HG03066 (cell line): ENCODE measurements around the gene SAMD4A.

Source experiments
- ATAC-seq: cut with Tn5 transposase; IDR thresholded peaks from one replicate; pipeline ENCODE4 v1.9.1; 2021; ENCODE audit warnings: low read depth; ENCODE audit not compliant: unreplicated experiment

The SAMD4A gene

DNA sequence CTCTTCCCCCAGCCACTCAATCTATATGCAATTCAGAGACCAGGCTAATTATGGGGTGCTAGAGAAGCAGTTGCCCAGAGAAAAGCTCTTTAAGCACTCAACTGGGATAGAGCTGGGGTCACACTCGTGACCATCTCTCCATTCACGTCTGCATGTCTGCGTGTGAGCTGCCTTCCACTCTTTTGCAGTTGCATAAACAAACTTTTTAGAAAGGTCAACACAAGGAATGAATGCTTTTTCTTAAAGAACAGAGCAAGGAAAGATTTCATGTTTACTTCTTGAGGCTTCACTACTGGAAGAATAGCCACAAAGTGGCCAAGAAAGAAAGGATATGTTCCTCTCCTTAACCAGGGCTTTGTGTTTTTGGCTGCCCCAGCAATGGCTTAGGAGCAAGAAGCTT is 151.1 kb downstream of the SAMD4A start:
- ATAC-seq: no peak

DNA sequence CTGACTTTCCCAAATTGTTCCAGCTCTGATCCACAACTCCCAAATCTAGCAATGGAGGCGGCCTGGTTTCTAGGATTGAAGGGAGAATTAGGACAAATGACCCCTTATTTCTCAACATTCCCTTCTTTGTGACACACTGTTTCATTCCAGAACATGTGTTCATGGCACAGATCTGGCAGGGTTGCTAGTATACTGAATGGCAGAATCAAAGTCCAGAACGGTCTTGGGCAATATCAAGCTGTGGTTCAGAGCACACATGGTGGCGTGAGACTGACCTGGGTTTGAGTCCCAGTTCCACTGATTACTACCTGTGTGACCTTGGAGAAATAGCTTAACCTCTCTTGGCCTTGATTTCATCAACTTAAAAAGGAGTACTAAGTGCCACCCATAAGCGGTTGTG is 152.5 kb downstream of the SAMD4A start:
- no peak for ATAC-seq

DNA sequence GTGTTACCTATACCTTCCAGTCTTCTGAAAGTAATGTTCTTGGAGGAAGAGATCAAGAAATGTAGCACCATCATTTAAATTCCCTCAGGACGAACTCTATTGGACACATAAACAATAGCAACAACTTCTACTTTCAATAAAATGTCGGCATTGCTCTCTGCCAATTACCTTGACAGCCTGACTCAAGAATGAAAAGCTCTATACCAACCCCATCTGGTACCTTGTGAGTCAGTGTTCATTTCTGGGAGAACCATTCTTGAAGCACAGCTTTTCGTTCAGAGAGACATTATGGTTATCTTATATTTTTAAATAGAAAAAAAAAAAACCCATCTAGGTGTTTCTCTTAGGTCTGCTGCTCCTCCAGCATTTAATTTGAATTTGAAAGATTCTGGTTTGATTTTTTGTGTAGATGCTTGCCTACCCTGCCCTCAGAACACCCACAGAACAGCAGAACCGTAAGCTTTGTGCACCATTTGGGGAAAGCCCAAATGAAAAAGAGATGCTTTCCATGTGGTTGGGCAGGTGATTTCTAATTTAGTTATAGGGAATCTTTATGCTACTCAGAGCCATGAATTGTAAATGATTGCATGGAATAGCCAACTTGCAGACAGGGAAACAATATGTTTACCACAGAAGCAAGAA is 156.0 kb downstream of the SAMD4A start:
- peak; percentile 68 for ATAC-seq

DNA sequence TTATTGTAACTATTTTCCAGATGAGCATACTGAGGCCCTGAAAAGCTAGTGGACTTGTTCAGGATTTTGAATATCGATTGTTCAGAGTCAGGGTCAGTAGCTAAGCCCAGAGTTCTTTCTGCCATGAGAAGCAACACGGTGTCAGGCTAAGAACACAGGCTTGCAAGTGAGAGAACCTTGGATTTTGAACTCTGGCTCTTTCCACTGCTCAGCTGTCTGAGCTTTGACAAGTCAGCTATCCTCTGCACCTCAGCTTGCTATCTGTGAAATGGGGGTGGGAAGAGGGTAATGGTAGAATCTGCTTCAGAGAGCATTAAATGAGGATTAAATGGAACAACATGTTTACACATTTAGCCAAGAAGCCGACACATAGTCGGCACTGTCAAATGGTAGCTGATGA is 157.2 kb downstream of the SAMD4A start:
- ATAC-seq: no peak

DNA sequence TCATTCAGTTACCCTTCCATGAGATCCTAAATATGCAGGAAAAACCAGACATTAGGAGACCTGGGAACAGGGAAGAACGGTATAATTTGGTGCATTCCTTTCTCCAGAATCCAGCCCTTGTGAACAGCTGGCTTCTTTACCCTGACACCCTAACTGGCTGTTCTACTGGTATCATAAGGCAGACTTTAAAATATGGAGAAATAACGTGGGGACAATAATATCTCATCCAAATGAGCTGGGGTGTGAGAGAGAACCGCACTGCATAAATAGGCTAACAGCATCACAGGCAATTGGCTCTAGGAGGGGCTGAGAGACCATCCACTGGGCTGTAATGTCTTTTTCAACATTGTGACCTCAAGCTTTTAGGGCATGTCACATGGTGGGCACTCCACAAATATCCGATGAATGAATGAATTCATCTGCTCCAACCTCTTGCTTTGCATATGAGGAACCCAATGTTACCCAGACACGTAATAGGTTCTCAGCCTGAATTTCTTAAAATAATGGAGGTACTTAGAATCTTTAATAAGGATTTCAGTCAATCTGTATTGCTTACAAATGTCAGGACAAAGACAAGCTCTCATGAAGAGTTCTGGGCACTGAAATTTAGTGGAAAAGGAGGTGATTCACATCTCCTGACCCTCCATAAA is 157.9 kb downstream of the SAMD4A start:
- no peak for ATAC-seq

DNA sequence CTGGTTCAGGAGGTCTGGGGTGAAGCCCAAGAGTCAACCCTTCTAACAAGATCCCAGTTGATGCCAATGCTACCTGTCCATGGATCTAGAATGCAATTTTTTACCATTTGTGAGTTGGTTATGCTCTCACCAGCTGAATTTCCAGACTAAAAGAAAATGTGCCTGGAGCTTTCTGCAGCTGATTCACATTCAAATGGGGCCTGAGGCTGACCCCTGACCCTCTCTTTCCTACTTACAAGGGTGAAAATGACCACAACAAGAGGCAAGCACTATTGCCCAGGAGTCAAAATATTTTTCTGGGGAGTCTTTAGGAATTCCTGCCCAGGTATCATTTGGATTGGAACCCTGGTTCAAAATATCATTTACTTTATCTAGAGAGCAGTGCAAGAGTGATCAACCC is 159.1 kb downstream of the SAMD4A start:
- no peak for ATAC-seq

DNA sequence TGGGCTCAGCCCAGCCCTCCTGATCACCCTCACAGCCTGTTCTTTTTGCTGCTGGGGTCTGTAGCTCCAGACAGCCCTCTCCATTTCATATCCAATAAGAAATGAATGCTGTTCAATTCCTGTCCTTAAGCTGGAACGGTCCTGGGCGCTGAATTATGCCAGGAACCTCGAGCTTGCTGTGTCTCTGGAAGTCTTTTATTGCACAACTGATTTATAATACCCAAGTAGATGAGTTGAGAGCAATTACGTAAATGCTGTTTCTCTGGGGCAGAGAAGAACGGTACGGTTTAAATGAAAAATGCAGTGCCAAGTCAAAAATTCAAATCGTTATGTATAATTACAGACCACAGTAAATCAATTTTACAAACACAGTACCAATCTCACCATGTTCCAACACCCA is 161.0 kb downstream of the SAMD4A start:
- no peak for ATAC-seq

DNA sequence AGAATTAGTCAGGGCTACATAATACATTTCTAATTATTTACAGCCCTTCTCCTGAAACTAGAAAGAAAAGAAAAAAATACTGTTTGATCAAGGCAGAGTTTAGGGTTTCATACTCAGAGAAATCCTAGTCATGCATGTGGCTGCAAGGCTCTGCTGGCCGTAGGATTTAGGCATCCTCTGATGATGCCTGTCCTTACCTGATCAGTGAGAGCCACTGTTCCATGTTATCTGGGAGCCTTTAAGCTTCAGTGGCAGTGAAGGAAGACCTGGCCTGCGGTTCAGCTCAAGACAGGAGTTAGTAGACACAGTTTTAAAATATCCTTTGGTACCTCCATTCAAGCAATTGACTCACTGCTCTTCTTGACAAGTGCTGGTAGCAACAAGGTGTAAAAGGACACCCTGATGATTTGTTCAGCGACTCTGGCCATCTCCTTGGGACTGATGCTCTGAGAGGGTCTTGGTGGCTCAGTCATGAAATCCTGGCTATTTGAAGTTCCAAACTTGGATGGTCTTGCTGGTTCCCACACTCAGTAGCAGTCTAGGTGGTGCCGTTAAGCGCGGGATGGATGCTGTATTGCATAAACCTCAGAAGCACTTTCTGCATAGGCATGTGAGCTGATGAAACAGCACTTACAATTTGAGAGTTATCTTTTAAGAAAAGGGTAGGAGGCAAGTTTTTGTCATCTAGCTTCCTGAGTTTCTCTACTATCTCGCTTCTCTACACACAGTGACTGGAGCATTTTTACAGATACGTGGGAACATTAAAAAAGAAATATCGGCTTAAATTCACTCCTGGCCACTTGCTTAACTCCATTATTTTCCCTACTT is 162.0 kb downstream of the SAMD4A start:
- no peak for ATAC-seq

DNA sequence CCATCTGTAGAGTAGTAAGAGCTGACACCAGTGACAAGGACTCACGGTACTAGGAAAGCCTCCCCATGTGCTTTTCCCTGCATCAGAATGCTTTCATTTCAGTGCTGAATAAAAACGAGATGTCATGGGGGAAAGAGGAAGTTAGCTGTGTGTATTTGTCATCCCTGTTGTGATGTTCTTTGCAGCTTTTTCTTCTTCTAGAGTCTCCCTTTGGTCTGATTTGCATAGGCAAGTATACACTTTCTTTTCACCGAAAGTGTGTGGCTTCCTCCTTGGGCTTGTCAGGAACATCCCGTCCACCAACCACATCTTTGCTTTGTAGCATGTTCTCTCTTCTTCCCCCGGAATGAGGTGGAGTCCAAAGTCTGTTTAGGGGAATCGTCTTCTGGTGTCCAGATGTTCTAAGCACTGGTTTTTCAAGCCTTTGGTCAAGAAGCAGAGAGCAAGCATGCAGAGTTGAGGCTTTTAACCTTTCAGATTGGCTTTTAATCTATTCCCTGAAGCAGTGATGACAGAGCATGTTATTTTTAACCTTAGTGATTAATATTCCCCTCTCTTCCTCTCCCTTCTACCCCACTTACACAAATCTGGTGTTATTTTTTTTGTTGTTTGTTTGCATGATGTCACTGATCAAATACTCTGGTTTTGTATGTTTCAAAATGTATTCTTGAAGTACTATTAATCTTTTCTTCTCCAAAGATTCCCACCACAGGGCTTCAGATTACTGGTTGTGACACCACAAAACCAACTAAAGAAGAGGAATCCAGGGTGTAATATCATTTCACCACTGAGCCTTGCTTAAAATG is 163.4 kb downstream of the SAMD4A start:
- ATAC-seq: peak; percentile 96

DNA sequence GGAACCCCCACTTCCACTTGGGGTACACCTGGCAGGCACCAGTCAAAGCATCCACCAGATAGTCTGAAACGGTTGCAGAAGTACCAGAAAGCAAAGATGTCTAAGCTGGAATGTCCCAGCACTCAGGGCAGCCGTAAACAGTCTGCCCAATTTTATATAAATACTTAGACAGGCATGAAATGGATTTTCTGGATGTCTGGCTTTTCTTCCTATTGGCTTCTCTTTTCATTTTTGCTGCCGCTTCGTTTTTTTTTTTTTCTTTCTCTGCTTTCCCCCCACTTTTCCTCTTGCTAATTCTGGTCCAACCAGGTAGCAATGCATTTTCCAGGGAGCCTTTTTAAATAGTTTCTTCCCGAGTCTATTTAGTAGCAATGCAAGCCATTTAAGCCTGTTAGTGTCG is 168.0 kb downstream of the SAMD4A start:
- ATAC-seq: no peak

DNA sequence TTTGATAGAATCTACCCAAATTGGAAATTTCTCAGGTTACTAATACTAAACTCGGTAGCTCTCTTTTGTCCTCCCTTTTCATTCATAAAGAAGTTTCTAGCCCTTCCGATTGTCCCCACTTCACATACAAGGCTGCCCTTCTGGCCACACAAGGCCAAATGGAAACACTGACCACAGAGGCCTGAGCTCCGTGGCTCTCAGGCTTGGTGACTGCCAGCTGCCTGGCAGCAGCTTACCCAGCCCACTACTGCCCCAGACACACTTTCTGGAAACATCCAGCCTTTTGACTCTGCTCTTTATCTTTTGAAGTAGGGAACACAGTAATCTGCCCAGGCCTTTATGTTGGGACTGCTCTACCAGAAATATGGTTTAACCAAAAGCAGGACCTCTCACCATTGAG is 168.5 kb downstream of the SAMD4A start:
- ATAC-seq: no peak

DNA sequence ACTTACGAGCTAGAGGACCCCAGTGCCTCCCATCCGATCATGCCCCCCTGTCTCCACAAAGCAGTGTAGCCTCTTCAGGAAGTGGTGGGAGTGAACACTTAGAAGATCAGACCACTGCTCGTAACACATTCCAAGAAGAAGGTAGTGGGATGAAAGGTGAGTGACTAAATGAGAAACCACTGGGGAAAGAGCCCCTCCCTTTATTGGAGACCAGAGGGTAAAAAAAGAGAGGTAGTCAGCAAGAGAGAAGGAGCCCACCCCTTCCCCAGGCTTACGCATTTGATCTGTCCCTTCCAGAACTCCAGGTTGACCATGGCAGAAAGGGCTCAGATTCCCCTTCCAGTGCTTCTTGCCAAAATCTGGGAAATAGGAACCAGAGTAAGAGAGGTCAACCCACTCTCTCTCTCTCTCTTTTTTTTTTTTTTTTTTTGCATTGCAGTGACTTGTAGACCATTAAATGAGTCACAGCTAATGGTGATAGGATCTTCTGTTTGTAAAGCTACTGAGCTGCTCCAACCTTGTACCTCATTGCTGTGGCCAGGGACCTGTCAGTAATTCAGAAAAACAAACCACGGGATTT is 170.3 kb downstream of the SAMD4A start:
- ATAC-seq: no peak

DNA sequence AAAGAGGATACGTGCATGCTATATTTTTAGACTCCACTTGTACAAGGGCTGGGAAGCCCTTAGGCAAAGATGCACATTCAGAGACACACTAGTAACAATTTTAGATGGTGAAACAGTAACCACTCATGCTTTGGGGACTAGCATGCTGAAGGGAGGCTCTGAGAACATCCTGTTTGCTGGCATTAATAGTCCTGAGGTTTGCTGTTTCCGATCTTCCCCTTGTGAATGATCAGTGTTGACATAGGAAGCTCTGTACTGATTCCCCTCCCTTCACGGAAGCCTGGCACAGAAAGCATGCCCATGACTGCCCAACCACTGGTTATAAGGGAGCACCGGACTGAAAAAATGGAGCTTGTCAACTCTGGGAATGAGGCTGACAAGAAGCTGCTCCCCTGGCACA is 171.1 kb downstream of the SAMD4A start:
- no peak for ATAC-seq

DNA sequence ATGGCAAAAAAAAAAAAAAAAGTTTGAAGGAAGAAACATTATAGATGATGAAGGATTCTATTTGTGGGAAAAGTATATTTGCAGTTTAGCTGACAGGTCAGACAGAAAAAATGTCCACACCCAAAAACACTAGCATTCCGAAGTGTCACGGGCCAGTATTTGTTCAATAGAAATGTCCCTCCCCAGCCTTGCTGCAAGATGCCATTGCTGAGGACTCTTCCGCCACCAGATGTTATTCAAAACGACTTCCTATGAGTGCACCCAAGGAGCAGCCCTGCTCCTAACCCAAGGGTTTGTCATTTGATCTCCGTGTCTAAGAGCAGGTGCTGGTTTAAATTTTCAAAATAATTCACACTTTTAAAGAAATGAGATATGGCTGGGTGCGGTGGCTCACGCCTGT is 172.6 kb downstream of the SAMD4A start:
- ATAC-seq: no peak

DNA sequence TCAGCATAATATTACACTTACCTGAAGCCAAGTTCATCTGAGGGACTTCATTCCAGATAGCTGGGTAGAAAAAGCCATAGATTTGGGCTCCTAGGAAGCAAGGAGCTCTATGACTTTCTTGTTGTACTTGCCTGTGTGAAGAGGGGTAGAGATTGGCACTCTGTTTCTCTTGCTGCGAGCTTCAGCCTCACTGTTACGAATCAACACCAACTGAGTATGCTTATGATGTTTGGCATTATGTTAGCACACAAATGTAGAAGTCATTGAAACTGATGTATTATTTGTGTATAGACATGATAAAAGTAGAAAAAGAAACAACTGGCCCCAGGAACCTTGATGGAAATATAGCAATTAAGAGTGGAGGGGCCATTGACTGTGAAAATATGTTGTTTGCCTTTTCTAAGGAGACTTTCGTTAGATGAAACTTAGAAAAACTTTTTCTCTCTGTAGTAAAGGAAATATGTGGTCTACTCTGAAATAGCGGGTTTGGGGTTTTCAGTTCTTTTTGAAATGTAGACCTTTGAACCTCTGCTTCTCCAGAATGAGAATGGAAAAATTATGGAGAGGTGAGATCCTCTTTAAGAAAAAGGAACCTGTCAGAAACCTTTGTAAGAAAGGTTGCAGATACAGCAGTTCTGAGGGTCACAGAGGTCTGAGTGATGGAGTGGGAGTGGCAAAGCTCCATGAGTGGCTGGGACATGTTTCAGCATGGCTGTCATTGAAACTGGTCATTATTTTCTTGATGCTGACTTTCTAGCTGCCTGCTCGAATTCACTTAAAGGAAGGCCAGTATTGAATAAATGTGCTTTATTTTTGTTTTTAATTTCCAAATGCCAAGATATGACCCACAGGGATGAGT is 175.8 kb downstream of the SAMD4A start:
- no peak for ATAC-seq

DNA sequence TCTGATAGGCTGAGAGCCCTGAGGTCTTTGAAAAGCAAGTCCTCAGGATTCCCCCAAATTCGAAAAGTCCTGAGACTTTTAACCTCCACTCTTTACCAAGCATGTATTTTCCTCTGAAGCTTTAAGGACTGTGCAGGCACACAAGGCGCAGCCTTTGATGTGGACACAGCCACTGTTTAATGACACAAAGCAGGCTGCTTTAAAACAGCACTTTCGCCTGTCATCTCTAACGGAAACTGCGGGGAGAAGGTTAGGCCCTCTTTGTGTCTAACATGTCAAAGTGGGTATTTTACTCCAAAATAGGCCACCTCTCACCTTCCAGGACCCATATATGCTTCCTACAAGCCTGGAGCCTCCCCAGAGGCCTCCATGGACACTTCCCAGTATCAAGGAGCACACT is 176.5 kb downstream of the SAMD4A start:
- ATAC-seq: no peak

DNA sequence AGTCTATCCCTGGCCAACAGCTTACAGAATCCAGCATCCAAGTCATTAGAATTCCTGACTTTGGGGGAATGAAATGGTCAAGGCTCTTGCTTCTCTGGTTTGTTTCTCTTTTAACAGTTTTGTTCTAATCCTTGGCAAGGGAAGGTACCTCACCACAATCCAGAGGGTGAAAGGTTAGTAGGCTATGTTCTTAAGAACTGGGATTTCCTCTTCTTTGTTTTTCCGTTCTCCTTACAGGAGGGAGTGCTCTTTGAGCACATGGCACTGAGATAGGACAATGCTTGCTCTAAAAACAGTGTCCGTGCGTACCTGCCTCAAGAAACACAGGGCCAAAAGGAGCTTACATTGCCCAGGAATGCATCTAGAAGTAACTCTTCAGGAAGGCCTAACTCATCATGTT is 179.1 kb downstream of the SAMD4A start:
- ATAC-seq: no peak

DNA sequence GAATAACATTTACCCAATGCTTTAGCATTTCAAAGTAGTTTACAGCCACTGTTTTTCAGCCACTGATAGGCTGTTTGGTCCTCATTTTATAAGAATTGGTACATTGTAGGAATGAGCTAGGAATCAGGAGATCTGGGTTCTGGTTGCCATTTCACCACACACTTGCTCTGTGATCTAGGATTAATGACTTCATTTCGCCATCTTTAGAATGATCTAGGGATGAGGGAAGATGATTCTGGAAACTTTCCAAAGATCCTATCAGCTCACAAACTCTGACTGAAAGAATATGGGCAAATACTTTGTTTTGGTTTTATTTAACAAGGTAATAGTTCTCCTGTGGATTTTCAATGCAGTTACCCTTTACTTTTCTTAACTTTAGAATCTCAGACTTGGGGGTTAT is 180.7 kb downstream of the SAMD4A start:
- ATAC-seq: no peak

DNA sequence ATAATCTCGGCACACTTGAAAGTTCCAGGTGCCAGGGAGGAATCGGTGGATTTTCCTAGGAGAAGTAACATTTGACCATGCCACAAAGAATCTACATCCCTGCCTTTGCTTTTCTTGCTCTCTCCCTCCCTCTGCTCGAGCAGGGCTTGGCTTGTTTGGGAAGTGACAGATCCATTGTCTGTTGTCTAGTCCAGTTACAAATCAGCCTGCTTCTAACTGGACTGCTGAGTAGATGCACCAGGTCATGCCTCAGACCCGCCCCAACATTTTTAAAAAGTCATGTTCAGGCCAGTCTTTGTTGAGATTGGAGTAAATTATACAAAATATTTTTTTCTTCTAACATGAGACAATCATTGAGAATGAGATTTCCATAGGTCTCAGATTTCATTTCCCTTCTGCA is 182.3 kb downstream of the SAMD4A start:
- no peak for ATAC-seq

DNA sequence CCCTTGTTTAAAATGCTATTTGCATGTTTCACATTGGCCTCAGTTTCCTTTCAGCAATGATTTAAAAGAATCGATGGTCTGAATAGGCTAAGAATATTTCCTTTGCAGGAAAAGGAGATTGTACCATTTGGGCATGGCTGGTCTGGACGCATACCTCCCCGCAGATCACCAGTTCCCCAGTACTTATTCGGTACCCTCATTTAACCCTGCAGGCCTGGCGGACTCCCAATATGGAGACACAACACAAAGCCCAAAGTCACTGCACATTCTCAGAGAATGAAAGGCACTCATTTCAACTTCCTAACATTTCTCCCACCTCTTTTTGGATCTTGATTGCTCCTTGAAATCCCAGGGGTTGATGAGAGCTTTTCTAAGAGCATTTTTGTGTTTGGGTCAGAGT is 182.8 kb downstream of the SAMD4A start:
- no peak for ATAC-seq
